ENCODE results near the gene PTPN13. TPM values are rescaled to one million over a fixed set of nuclear protein-coding genes. Genes with fewer than 3 reads are reported as not detected.
"Not testable (repeated sequence)": the region's sequence is repeated elsewhere in the genome, so short reads cannot be mapped to it uniquely, and the experiment has no call there.

The PTPN13 gene
- total RNA-seq, 2 experiments from 2014 or later: 0.06 TPM

- no peaks in the 10 kb centered on the region for H3K4me1 Mint-ChIP-seq
- no peak for DNase-seq
- no peaks in the 10 kb centered on the region for H3K36me3 Mint-ChIP-seq
- POLR2A ChIA-PET: no interaction called here
- H3K4me3 Mint-ChIP-seq: no peak overlapping the region
- no peak overlapping the region for H3K27ac Mint-ChIP-seq
- H3K9me3 Mint-ChIP-seq: no peaks in the 10 kb centered on the region
- ATAC-seq (ENCODE audit: low read depth): no peak
- no peaks in the 10 kb centered on the region for H3K27me3 Mint-ChIP-seq
These were observed 39.7 kb downstream of the PTPN13 start for GRCh38 chr4:86633854-86634253.

- Mint-ChIP-seq H3K4me1 (no peaks in the 10 kb centered on the region), H3K36me3 (no peaks in the 10 kb centered on the region), H3K27ac (no peak overlapping the region), H3K27me3 (no peaks in the 10 kb centered on the region), H3K9me3 (no peaks in the 10 kb centered on the region), H3K4me3 (no peak overlapping the region)
- no peak for DNase-seq
- ATAC-seq (ENCODE audit: low read depth): no peak
- POLR2A ChIA-PET: no interaction called here
These were observed 46.4 kb downstream of the PTPN13 start for GRCh38 chr4:86640469-86640868.

- POLR2A ChIA-PET: no interaction called here
These were observed 47.5 kb downstream of the PTPN13 start for GRCh38 chr4:86641516-86642090.

GRCh38 chr4:86644892-86645291 is 50.8 kb downstream of the PTPN13 start:
- POLR2A ChIA-PET: no interaction called here
- Mint-ChIP-seq H3K27me3 (no peaks in the 10 kb centered on the region), H3K4me1 (no peaks in the 10 kb centered on the region), H3K9me3 (no peaks in the 10 kb centered on the region), H3K36me3 (no peaks in the 10 kb centered on the region), H3K4me3 (no peak overlapping the region), H3K27ac (no peak overlapping the region)
- ATAC-seq (ENCODE audit: low read depth) (no peak), DNase-seq (no peak)

More at GRCh38 chr4:86641516-86642090, 47.5 kb downstream of the PTPN13 start:
- ATAC-seq (ENCODE audit: low read depth) (no peak), DNase-seq (no peak)
- Mint-ChIP-seq H3K36me3 (no peaks in the 10 kb centered on the region), H3K4me1 (no peaks in the 10 kb centered on the region), H3K27ac (no peak overlapping the region), H3K4me3 (no peak overlapping the region), H3K27me3 (no peaks in the 10 kb centered on the region), H3K9me3 (no peaks in the 10 kb centered on the region)

- no peak overlapping the region for H3K4me3 Mint-ChIP-seq
- peaks cover 2% of the 10 kb centered on the region for H3K27me3 Mint-ChIP-seq
- H3K4me1 Mint-ChIP-seq: no peaks in the 10 kb centered on the region
- peaks cover 3% of the 10 kb centered on the region for H3K36me3 Mint-ChIP-seq
- ATAC-seq (ENCODE audit: low read depth) (no peak), DNase-seq (no peak)
- H3K9me3 Mint-ChIP-seq: peaks cover 8% of the 10 kb centered on the region
- H3K27ac Mint-ChIP-seq: no peak overlapping the region
- POLR2A ChIA-PET: no interaction called here
These were observed 58.3 kb downstream of the PTPN13 start for GRCh38 chr4:86652332-86652932.

GRCh38 chr4:86653237-86653865 is 59.2 kb downstream of the PTPN13 start:
- POLR2A ChIA-PET: no interaction called here
- no peak overlapping the region for H3K27ac Mint-ChIP-seq
- peaks cover 2% of the 10 kb centered on the region for H3K27me3 Mint-ChIP-seq
- DNase-seq (no peak), ATAC-seq (ENCODE audit: low read depth) (no peak)
- peaks cover 3% of the 10 kb centered on the region for H3K36me3 Mint-ChIP-seq
- H3K4me3 Mint-ChIP-seq: no peak overlapping the region
- peaks cover 8% of the 10 kb centered on the region for H3K9me3 Mint-ChIP-seq
- H3K4me1 Mint-ChIP-seq: no peaks in the 10 kb centered on the region

- POLR2A ChIA-PET; H3K27ac Mint-ChIP-seq; ATAC-seq (ENCODE audit: low read depth); H3K4me1 Mint-ChIP-seq; H3K27me3 Mint-ChIP-seq; H3K9me3 Mint-ChIP-seq; H3K4me3 Mint-ChIP-seq; DNase-seq; H3K36me3 Mint-ChIP-seq: not testable (repeated sequence)
These were observed 62.7 kb downstream of the PTPN13 start for GRCh38 chr4:86656781-86657180.

- Mint-ChIP-seq H3K4me3 (no peak overlapping the region), H3K27me3 (peaks cover 2% of the 10 kb centered on the region), H3K9me3 (peaks cover 8% of the 10 kb centered on the region), H3K27ac (no peak overlapping the region), H3K36me3 (peaks cover 3% of the 10 kb centered on the region), H3K4me1 (no peaks in the 10 kb centered on the region)
- no peak for ATAC-seq (ENCODE audit: low read depth)
- DNase-seq: no peak
- POLR2A ChIA-PET: no interaction called here
These were observed 63.3 kb downstream of the PTPN13 start for GRCh38 chr4:86657382-86657781.

- no peak for ATAC-seq (ENCODE audit: low read depth)
- Mint-ChIP-seq H3K4me1 (no peaks in the 10 kb centered on the region), H3K9me3 (peaks cover 4% of the 10 kb centered on the region), H3K27me3 (no peaks in the 10 kb centered on the region), H3K4me3 (no peak overlapping the region), H3K27ac (no peak overlapping the region), H3K36me3 (no peaks in the 10 kb centered on the region)
- DNase-seq: no peak
- POLR2A ChIA-PET: no interaction called here
These were observed 63.8 kb downstream of the PTPN13 start for GRCh38 chr4:86657910-86658309.

- POLR2A ChIA-PET: no interaction called here
- ATAC-seq (ENCODE audit: low read depth): no peak
These were observed 66.3 kb downstream of the PTPN13 start for GRCh38 chr4:86660401-86660800.

GRCh38 chr4:86661006-86661405 is 66.9 kb downstream of the PTPN13 start:
- Mint-ChIP-seq H3K27ac (no peak overlapping the region), H3K4me1 (no peaks in the 10 kb centered on the region), H3K4me3 (no peak overlapping the region), H3K27me3 (no peaks in the 10 kb centered on the region), H3K36me3 (no peaks in the 10 kb centered on the region), H3K9me3 (no peaks in the 10 kb centered on the region)
- DNase-seq (no peak), ATAC-seq (ENCODE audit: low read depth) (no peak)
- POLR2A ChIA-PET: no interaction called here

More at GRCh38 chr4:86660401-86660800, 66.3 kb downstream of the PTPN13 start:
- Mint-ChIP-seq H3K4me3 (no peak overlapping the region), H3K27ac (no peak overlapping the region), H3K36me3 (no peaks in the 10 kb centered on the region), H3K27me3 (no peaks in the 10 kb centered on the region), H3K9me3 (no peaks in the 10 kb centered on the region), H3K4me1 (no peaks in the 10 kb centered on the region)
- no peak for DNase-seq

- ATAC-seq (ENCODE audit: low read depth): no peak
- H3K27me3 Mint-ChIP-seq: peaks cover 1% of the 10 kb centered on the region
- POLR2A ChIA-PET: no interaction called here
These were observed 67.3 kb downstream of the PTPN13 start for GRCh38 chr4:86661418-86661817.

GRCh38 chr4:86664959-86665358 is 70.8 kb downstream of the PTPN13 start:
- H3K27me3 Mint-ChIP-seq: peaks cover 3% of the 10 kb centered on the region
- POLR2A ChIA-PET: no interaction called here
- DNase-seq: no peak
- H3K9me3 Mint-ChIP-seq: no peaks in the 10 kb centered on the region
- no peaks in the 10 kb centered on the region for H3K36me3 Mint-ChIP-seq
- no peak for ATAC-seq (ENCODE audit: low read depth)
- no peaks in the 10 kb centered on the region for H3K4me1 Mint-ChIP-seq
- H3K27ac Mint-ChIP-seq: no peak overlapping the region
- no peak overlapping the region for H3K4me3 Mint-ChIP-seq

More at GRCh38 chr4:86661418-86661817, 67.3 kb downstream of the PTPN13 start:
- DNase-seq: no peak
- H3K36me3 Mint-ChIP-seq: no peaks in the 10 kb centered on the region
- H3K4me3 Mint-ChIP-seq: no peak overlapping the region
- no peaks in the 10 kb centered on the region for H3K9me3 Mint-ChIP-seq
- H3K27ac Mint-ChIP-seq: no peak overlapping the region
- no peaks in the 10 kb centered on the region for H3K4me1 Mint-ChIP-seq

- Mint-ChIP-seq H3K4me3 (no peak overlapping the region), H3K27ac (no peak overlapping the region), H3K9me3 (no peaks in the 10 kb centered on the region), H3K36me3 (no peaks in the 10 kb centered on the region), H3K4me1 (no peaks in the 10 kb centered on the region), H3K27me3 (peaks cover 3% of the 10 kb centered on the region)
- DNase-seq (no peak), ATAC-seq (ENCODE audit: low read depth) (no peak)
- POLR2A ChIA-PET: no interaction called here
These were observed 76.2 kb downstream of the PTPN13 start for GRCh38 chr4:86670298-86670697.

All from activated naive CD8-positive, alpha-beta T cell treated with anti-CD3 and anti-CD28 coated beads, Interleukin-2, amount 10 ng/mL, durations not matched to agents 7 days and 5 days (primary cell).